Osteoblast (primary cell): ENCODE results near the gene PXMP4. TPM values are rescaled to one million over a fixed set of nuclear protein-coding genes. Genes with fewer than 3 reads are reported as not detected.

Experiments used
- DNase-seq: peaks from one replicate; pipeline ENCODE4 v3.0.0; 2011; ENCODE audit warnings: low spot score, mixed read lengths; ENCODE audit not compliant: insufficient read length; ENCODE audit errors: missing footprints
- H2AFZ ChIP-seq: 2 replicates; pipeline ENCODE4 v1.6.0; 2011; ENCODE audit warnings: mild to moderate bottlenecking, low read length
- H3K27ac ChIP-seq: 2 replicates; pipeline ENCODE4 v1.5.1; 2011; ENCODE audit warnings: mild to moderate bottlenecking, low read depth, low read length, moderate library complexity
- H3K27me3 ChIP-seq: 2 replicates; pipeline ENCODE4 v1.6.0; 2012; ENCODE audit warnings: mild to moderate bottlenecking, control low read depth, inconsistent platforms, low read length, moderate library complexity; ENCODE audit not compliant: insufficient read depth
- H3K36me3 ChIP-seq: 2 replicates; pipeline ENCODE4 v1.5.1; 2011; ENCODE audit warnings: mild to moderate bottlenecking, low read length, control low read depth, moderate library complexity; ENCODE audit not compliant: insufficient read depth
- H3K4me1 ChIP-seq: 2 replicates; pipeline ENCODE4 v1.5.1; 2011; ENCODE audit warnings: mild to moderate bottlenecking, low read length, control low read depth, moderate library complexity; ENCODE audit not compliant: insufficient read depth
- H3K4me2 ChIP-seq: 2 replicates; pipeline ENCODE4 v1.6.0; 2011; ENCODE audit warnings: mild to moderate bottlenecking, low read length; ENCODE audit not compliant: insufficient read depth
- H3K4me3 ChIP-seq: fragments of 200-600 bp; sonication (generic); 3 replicates; pipeline ENCODE4 v1.5.1; 2012; ENCODE audit warnings: mild to moderate bottlenecking, low read length, inconsistent platforms; ENCODE audit not compliant: insufficient read depth
- H3K79me2 ChIP-seq: 2 replicates; pipeline ENCODE4 v1.6.0; 2012; ENCODE audit warnings: mild to moderate bottlenecking, low read length, control low read depth, inconsistent platforms; ENCODE audit not compliant: insufficient read depth
- H3K9me3 ChIP-seq: 2 replicates; pipeline ENCODE4 v1.5.1; 2011; ENCODE audit warnings: low read depth, low read length, control low read depth
- H4K20me1 ChIP-seq: 2 replicates; pipeline ENCODE4 v1.6.0; 2012; ENCODE audit warnings: mild to moderate bottlenecking, low read length, control low read depth; ENCODE audit not compliant: insufficient read depth
- total RNA-seq: library from RNA; depleted of rRNA; stranded (reverse); fragments of >200 nt; gene quantifications from 2 replicates; pipeline ENCODE4 v1.2.3, GENCODE V29; 2012
- TF ChIP-seq, protein P1 (sequence below): IDR thresholded peaks from 2 replicates; pipeline ENCODE4 v1.5.1; 2011; ENCODE audit warnings: mild to moderate bottlenecking, low read depth, low read length, moderate library complexity; ENCODE audit errors: extremely low read depth

Gene PXMP4
- total RNA-seq, 1 donor = 5.1 TPM

DNA sequence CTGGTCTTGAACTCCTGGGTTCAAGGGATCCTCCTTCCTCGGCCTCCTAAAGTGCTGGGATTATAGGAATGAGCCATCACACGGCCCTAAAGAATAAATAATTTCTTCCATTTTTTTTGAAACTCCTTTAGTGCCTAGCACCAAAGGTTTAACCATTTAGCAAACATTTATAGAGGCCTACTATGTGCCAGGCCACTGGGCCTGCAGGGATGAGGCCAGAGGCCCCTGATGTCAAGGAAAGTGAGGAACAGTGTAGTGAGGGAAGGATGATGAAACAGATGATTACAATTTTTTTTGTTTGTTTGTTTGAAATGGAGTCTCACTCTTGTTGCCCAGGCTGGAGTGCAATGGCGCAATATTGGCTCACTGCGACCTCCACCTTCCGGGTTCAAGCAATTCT lies 45.5 kb upstream of the PXMP4 start:
- Histone ChIP-seq H3K36me3 (peaks cover 9% of the 10 kb centered on the region), H2AFZ (no peak overlapping the region), H3K27me3 (no peaks in the 10 kb centered on the region), H3K4me1 (no peaks in the 10 kb centered on the region), H4K20me1 (no peaks in the 10 kb centered on the region), H3K9me3 (no peaks in the 10 kb centered on the region), H3K79me2 (no peaks in the 10 kb centered on the region), H3K27ac (no peak overlapping the region), H3K4me2 (no peak overlapping the region), H3K4me3 (no peak overlapping the region)
- DNase-seq = no peak
- TF ChIP-seq, protein P1, sequence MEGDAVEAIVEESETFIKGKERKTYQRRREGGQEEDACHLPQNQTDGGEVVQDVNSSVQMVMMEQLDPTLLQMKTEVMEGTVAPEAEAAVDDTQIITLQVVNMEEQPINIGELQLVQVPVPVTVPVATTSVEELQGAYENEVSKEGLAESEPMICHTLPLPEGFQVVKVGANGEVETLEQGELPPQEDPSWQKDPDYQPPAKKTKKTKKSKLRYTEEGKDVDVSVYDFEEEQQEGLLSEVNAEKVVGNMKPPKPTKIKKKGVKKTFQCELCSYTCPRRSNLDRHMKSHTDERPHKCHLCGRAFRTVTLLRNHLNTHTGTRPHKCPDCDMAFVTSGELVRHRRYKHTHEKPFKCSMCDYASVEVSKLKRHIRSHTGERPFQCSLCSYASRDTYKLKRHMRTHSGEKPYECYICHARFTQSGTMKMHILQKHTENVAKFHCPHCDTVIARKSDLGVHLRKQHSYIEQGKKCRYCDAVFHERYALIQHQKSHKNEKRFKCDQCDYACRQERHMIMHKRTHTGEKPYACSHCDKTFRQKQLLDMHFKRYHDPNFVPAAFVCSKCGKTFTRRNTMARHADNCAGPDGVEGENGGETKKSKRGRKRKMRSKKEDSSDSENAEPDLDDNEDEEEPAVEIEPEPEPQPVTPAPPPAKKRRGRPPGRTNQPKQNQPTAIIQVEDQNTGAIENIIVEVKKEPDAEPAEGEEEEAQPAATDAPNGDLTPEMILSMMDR = no peak

DNA sequence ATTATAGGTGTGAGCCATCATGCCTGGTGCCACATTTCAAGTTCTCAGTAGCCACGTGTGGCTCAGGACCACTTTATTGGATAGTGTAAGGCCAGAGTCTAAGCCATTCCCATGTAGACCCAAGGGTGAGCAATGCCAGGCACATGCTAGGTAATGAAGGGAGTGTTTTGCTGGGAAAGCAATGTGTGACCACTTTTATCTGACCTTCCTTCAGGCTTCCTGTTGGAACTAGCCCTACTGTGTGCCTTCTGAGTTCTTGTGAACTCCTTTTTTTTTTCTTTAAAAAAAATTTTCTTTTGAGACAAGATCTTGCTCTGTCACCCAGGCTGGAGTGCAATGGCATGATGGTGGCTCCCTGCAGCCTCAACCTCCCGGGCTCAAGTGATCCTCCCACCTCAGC lies 45.0 kb upstream of the PXMP4 start:
- H4K20me1 ChIP-seq = no peaks in the 10 kb centered on the region
- H3K79me2 ChIP-seq = no peaks in the 10 kb centered on the region
- H3K4me2 ChIP-seq = no peak overlapping the region
- H3K36me3 ChIP-seq = peaks cover 9% of the 10 kb centered on the region
- H3K4me3 ChIP-seq = no peak overlapping the region
- TF ChIP-seq, protein P1 = no peak
- no peaks in the 10 kb centered on the region for H3K27me3 ChIP-seq
- DNase-seq = no peak
- H3K27ac ChIP-seq = no peak overlapping the region
- H3K4me1 ChIP-seq = no peaks in the 10 kb centered on the region
- H3K9me3 ChIP-seq = no peaks in the 10 kb centered on the region
- H2AFZ ChIP-seq = no peak overlapping the region

DNA sequence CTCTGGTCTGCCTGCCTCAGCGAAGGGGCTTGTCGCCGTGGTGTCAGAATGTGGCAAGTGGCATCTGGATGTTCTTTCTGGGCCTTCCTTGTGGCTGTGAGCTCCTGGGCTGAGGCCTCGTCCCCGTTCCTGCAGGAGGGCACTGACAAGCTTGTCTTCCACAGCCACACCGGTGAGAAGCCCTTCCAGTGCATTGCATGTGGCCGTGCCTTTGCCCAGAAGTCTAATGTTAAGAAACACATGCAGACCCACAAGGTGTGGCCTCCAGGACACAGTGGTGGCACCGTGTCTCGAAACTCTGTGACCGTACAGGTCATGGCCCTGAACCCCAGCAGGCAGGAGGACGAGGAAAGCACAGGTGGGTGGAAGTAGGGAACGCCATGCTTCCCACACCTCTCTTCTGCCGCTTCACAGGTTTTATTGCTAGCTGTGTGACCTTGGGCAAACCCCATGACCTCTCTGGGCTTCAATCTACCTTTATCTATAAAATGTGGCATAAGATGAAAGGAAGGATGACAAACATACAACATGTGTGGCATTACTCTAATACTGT lies 41.7 kb upstream of the PXMP4 start:
- Histone ChIP-seq H3K36me3 (peaks cover 14% of the 10 kb centered on the region), H4K20me1 (no peaks in the 10 kb centered on the region), H3K27ac (no peak overlapping the region), H3K79me2 (no peaks in the 10 kb centered on the region), H3K9me3 (no peaks in the 10 kb centered on the region), H3K4me1 (no peaks in the 10 kb centered on the region), H3K27me3 (no peaks in the 10 kb centered on the region), H3K4me3 (no peak overlapping the region), H2AFZ (no peak overlapping the region), H3K4me2 (no peak overlapping the region)
- DNase-seq = no peak
- TF ChIP-seq, protein P1 = no peak

DNA sequence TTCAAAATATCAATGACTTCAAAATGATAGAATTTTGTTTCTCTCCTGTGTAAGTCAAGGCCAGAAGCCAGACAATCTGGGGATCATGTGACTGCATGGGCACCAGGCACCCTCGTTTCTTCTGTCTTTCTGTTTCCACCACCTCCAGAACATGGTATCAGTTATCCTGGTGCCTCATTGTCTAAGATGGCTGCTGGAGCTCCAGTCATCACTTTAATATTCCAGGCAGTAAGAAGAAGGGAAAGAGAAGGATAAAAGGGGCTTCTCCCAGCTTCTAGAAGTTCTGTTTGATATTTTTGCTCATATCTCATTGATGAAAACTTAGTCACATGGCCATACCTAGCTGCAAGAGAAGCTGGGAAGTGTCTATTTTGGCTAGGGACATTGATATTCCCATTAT lies 37.3 kb upstream of the PXMP4 start:
- Histone ChIP-seq H3K4me1 (no peaks in the 10 kb centered on the region), H3K4me3 (no peak overlapping the region), H4K20me1 (no peaks in the 10 kb centered on the region), H3K27ac (no peak overlapping the region), H3K79me2 (no peaks in the 10 kb centered on the region), H3K9me3 (no peaks in the 10 kb centered on the region), H3K4me2 (no peak overlapping the region), H2AFZ (no peak overlapping the region), H3K27me3 (no peaks in the 10 kb centered on the region), H3K36me3 (peaks cover 27% of the 10 kb centered on the region)
- TF ChIP-seq, protein P1 = no peak
- DNase-seq = no peak
